Naive thymus-derived CD8-positive, alpha-beta T cell (primary cell): ENCODE results near the gene PCDHB3. TPM values are rescaled to one million over a fixed set of nuclear protein-coding genes. Genes with fewer than 3 reads are reported as not detected.
"Not testable (repeated sequence)": the region's sequence is repeated elsewhere in the genome, so short reads cannot be mapped to it uniquely, and the experiment has no call there.

ENCODE experiments used
- ATAC-seq, 2 donors: fragments of 150-1000 bp; cut with Tn5 transposase in 1 of 2; sonication (Bioruptor Pico), chemical (Tn5 transposase) in 1 of 2; 1 replicate in 1 of 2; 2 replicates in 1 of 2; pipeline ENCODE4 v1.10.0; 2021; ENCODE audit warnings: mild to moderate bottlenecking in 2 of 2, moderate library complexity in 2 of 2
- POLR2A ChIA-PET: fragments of 350-600 bp; sonication (Branson Sonifier 250); formaldehyde crosslinking; loops from one replicate; lab custom pipeline; 2021; ENCODE audit warnings: antibody characterized with exemption; lab: Charles Lee
- DNase-seq, 10 donors: peaks; one replicate each; pipeline versions ENCODE4 v3.0.0 to v3.0.0-alpha.2; 2020 to 2022
- H3K27ac Mint-ChIP-seq, 10 donors: one replicate each; pipeline ENCODE4 v1.8.0; 2020 to 2022; ENCODE audit warnings: mild to moderate bottlenecking in 10 of 10, mixed read lengths in 10 of 10, moderate library complexity in 4 of 10, inconsistent platforms in 1 of 10
- H3K27me3 Mint-ChIP-seq, 5 donors: one replicate each; pipeline ENCODE4 v1.8.0; 2021 to 2022; ENCODE audit warnings: mixed read lengths in 5 of 5
- H3K36me3 Mint-ChIP-seq, 3 donors: one replicate each; pipeline ENCODE4 v1.8.0; 2020 to 2022; ENCODE audit warnings: mixed read lengths in 3 of 3, mild to moderate bottlenecking in 2 of 3, inconsistent platforms in 1 of 3
- H3K4me1 Mint-ChIP-seq, 4 donors: one replicate each; pipeline ENCODE4 v1.8.0; 2021 to 2022; ENCODE audit warnings: mixed read lengths in 4 of 4
- H3K4me3 Mint-ChIP-seq, 10 donors: one replicate each; pipeline ENCODE4 v1.8.0; 2020 to 2022; ENCODE audit warnings: mild to moderate bottlenecking in 10 of 10, mixed read lengths in 10 of 10, moderate library complexity in 6 of 10, inconsistent platforms in 1 of 10
- H3K9me3 Mint-ChIP-seq, 9 donors: one replicate each; pipeline ENCODE4 v1.8.0; 2020 to 2022; ENCODE audit warnings: mixed read lengths in 9 of 9, mild to moderate bottlenecking in 3 of 9, inconsistent platforms in 1 of 9, moderate library complexity in 1 of 9
- polyA plus RNA-seq, 3 donors: library from polyadenylated mRNA; unstranded; fragments of 300-500 nt; fragmentation: Illumina TruSeq; gene quantifications; one replicate each; pipeline ENCODE4 v1.2.3, GENCODE V29; 2021
- total RNA-seq, 8 experiments: library from RNA in 2 of 8; stranded (reverse) in 2 of 8; gene quantifications; one replicate each; pipeline ENCODE4 v1.2.3 and lab custom pipeline; 2021 to 2026

Gene PCDHB3
- total RNA-seq: not detected
- not detected for polyA plus RNA-seq
- 0 to 0.17 (median 0) reads per million in 6 experiments for total RNA-seq (lab: John Stamatoyannopoulos, UW)

DNA sequence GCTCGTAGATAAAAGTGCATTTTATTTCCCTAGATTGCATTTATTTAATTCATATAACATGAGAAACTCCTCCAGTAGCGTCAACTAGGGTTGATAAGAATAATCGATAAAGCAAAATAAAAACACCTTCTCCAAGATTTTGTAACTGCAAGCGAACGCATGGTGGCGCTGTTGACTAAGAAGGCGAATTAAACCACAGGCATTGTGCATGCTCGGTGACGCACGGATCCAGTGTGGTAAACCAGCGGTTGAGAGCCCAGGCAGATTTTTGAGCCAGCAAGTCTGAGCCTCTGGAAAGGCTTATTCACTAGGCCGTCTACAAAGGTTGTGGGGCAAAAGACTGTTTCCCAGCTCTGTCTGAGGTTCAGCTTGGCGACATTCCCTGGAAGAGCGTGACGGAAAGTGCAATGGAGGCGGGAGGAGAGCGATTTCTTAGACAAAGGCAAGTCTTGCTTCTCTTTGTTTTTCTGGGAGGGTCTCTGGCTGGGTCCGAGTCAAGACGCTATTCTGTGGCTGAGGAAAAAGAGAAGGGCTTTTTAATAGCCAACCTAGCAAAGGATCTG is at the start of gene PCDHB3:
TSS of gene PCDHB3 (plus strand) at position 231 of the 563 bp plus-strand sequence. CDS start at position 408, 177 bp downstream.
- Mint-ChIP-seq H3K27ac (no peak within 1 kb of the TSS), H3K9me3 (peaks cover 0 to 58% (median 28%) of the 10 kb centered on the region in 9 donors), H3K36me3 (peaks cover 6 to 36% (median 17%) of the 10 kb centered on the region in 3 donors), H3K27me3 (peaks cover 19 to 45% (median 43%) of the 10 kb centered on the region in 5 donors), H3K4me1 (no peaks in the 10 kb centered on the region), H3K4me3 (peak within 1 kb of the TSS in 2 of 10 donors; percentile 1 to 14)
- POLR2A ChIA-PET: no interaction called here
- peak in 1 of 10 donors; percentile 2 for DNase-seq
- ATAC-seq: no peak

DNA sequence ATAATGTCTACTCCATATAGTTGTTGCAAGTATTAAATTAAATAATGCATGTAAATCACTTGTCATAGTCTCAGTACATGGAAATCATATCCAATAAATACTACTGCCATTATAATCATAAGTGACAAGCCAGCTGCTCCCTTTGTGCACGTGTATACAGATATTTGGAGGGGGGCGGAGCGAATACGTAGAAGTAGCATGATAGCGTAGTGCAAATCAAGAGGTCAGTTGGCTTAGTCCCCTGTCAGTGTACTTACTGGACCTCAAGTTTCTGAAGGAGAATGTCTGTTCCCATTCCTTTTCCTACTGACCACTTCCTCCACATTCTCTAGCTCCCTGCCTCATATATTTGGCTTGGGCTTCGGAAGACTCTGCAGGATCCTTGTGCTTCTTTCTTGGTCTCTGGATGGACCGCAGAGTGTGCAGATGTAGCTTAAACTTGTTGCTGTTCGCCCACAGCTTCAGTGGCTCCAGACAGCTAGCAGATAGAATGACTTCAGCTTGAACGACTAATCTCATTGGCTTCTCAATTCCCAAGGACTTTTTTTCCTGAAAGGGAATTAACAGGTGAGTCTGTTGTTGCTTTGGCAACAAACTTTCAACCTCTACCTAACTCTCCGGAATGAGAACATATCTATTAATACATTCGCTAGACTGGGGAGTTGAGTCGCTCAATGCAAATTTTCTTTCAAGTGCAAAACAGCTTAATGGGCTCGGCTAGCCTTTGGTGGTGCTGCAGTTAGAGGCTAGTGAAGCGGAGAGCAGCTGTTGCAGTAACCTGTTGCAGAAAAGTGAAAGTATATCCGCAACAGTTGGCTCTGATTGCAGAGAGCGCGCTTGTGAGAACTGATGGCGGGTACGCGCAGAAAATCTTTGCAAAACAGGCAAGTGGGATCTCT is 49.4 kb upstream of the PCDHB3 start, which contains the start of gene PCDHB1:
TSS of gene PCDHB1 (plus strand) at position 753 of the 899 bp plus-strand sequence. CDS start at position 850, 97 bp downstream.
- Mint-ChIP-seq H3K27ac (peak within 1 kb of the TSS in 1 of 10 donors; percentile 19), H3K4me1 (peaks cover 3 to 15% (median 5%) of the 10 kb centered on the region in 4 donors), H3K36me3 (peaks cover 4 to 38% (median 5%) of the 10 kb centered on the region in 3 donors), H3K27me3 (peaks cover 32 to 80% (median 41%) of the 10 kb centered on the region in 5 donors), H3K9me3 (peaks cover 0 to 38% (median 27%) of the 10 kb centered on the region in 9 donors), H3K4me3 (peak within 1 kb of the TSS; percentile 62 to 89 (median 78))
- no peak for DNase-seq
- ATAC-seq: no peak
- POLR2A ChIA-PET: no interaction called here

DNA sequence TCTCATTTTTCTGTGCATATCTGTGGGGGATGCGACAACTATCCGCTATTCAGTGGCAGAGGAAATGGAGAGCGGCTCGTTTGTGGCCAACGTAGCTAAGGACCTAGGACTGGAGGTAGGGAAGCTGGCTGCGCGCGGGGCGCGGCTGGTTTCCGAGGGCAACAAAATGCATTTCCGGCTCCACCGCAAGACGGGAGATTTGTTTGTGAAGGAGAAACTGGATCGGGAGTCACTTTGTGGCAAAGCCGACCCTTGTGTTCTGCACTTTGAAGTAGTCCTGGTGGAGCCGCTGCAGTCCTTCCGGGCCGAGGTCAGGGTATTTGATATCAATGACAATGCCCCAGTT is 48.8 kb upstream of the PCDHB3 start:
- Mint-ChIP-seq H3K27me3 (peaks cover 29 to 74% (median 41%) of the 10 kb centered on the region in 5 donors), H3K4me3 (peak overlapping the region; percentile 62 to 89 (median 78)), H3K4me1 (peaks cover 3 to 15% (median 5%) of the 10 kb centered on the region in 4 donors), H3K9me3 (peaks cover 0 to 38% (median 22%) of the 10 kb centered on the region in 9 donors), H3K27ac (peak overlapping the region in 1 of 10 donors; percentile 19), H3K36me3 (peaks cover 2 to 38% (median 4%) of the 10 kb centered on the region in 3 donors)
- DNase-seq (no peak), ATAC-seq (no peak)
- POLR2A ChIA-PET: no interaction called here

DNA sequence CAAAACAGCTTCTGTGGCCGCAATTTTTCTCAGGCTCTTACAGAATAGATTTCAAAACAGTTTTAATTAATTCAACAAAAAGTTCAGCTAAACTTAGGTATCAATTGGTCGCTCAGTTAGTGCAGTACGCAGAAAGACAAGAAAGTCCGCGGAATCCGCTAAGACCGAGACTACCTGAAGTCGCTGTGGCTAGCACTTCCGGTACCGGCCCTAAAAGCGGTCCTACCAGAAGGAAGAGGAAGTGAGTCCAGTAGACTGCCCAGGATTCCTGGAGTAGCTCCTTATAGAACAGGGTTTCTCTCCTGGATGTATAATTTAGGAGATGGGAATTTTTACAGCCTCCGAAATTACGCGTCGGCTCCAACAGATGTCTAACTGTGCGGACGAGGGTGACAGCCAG is 22.4 kb upstream of the PCDHB3 start:
- Mint-ChIP-seq H3K36me3 (peaks cover 0 to 5% (median 4%) of the 10 kb centered on the region in 3 donors), H3K9me3 (peaks cover 0 to 31% (median 17%) of the 10 kb centered on the region in 9 donors), H3K4me3 (peak overlapping the region in 2 of 10 donors; percentile 15 to 38), H3K4me1 (no peaks in the 10 kb centered on the region), H3K27ac (no peak overlapping the region), H3K27me3 (peaks cover 21 to 55% (median 29%) of the 10 kb centered on the region in 5 donors)
- POLR2A ChIA-PET: no interaction called here
- ATAC-seq (no peak), DNase-seq (no peak)

DNA sequence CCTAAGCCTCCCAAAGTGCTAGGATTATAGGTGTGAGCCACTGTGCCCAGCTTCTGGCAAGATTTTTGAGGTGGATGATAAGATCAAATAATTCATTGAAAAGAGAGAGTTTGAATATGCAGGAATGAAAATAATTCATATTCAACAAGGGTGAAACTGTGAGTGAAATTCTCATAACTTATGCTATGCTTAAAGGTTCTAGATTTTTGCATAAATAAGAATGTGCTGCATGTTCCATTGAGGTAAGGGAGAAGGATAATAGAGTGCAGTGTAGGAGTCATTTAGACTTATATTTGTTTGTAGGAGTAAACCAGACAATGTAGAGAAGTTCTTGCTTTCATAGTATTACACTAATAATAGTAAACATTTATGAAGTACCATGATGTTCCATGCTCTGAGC is 18.0 kb upstream of the PCDHB3 start:
- Mint-ChIP-seq H3K9me3 (peaks cover 0 to 42% (median 25%) of the 10 kb centered on the region in 9 donors), H3K27ac (no peak overlapping the region), H3K27me3 (peaks cover 28 to 48% (median 34%) of the 10 kb centered on the region in 5 donors), H3K4me3 (no peak overlapping the region), H3K4me1 (peaks cover 5 to 8% (median 6%) of the 10 kb centered on the region in 4 donors), H3K36me3 (peaks cover 2 to 16% (median 14%) of the 10 kb centered on the region in 3 donors)
- ATAC-seq: no peak
- DNase-seq: no peak
- POLR2A ChIA-PET: no interaction called here

DNA sequence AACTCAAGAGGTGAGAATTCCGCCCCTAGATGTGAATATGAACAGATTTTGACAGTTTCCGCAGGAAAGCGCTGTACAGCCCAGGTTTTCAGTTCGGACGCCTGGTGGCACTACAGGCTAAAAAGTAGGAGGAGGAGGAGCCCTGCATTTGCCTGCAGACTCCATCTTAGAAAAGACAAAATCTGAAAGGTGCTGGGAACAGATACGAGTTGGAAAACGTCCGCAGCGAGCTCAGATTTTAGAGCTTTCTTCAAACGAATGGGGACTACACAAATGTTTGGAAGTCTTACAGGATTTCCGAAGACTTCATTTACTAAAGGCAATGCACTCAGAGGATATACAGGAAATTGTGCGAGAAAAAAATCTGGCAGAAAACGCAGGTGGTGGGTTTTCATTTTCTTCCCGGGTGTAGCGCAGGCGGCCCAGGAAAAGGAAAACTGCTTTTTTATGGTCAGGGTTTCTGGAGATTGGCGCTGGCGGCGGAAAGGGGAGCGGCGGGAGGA is 15.7 kb upstream of the PCDHB3 start:
- peak in 9 of 10 donors; percentile 3 to 65 (median 35) for DNase-seq
- Mint-ChIP-seq H3K9me3 (peaks cover 0 to 53% (median 23%) of the 10 kb centered on the region in 9 donors), H3K4me1 (peaks cover 5 to 8% (median 6%) of the 10 kb centered on the region in 4 donors), H3K4me3 (peak overlapping the region; percentile 76 to 94 (median 90)), H3K27me3 (peaks cover 29 to 52% (median 32%) of the 10 kb centered on the region in 5 donors), H3K36me3 (peaks cover 2 to 19% (median 18%) of the 10 kb centered on the region in 3 donors), H3K27ac (peak overlapping the region in 8 of 10 donors; percentile 31 to 87 (median 77))
- POLR2A ChIA-PET: no interaction called here
- ATAC-seq: peak; percentile 85 to 91

DNA sequence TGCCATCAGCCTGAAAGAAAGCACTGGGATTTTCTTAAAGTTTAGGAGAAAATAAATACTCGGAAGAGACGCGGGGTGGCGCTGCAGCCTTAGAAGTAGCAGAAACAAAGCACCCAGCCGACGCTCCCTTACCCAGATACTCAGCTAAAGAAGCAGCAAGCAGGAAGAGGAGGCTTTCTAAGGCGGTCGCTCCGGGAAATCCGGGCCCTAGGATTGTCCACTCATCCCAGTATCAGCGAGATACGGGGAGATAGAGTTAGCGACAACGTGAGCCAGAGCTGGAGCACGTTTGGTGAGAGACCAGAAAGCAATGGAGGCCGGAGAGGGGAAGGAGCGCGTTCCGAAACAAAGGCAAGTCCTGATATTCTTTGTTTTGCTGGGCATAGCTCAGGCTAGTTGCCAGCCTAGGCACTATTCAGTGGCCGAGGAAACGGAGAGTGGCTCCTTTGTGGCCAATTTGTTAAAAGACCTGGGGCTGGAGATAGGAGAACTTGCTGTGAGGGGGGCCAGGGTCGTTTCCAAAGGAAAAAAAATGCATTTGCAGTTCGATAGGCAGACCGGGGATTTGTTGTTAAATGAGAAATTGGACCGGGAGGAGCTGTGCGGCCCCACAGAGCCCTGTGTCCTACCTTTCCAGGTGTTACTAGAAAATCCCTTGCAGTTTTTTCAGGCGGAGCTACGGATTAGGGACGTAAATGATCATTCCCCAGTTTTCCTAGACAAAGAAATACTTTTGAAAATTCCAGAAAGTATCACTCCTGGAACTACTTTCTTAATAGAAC is 5.6 kb upstream of the PCDHB3 start, which contains the start of gene PCDHB2:
TSS of gene PCDHB2 (plus strand) at position 135 of the 782 bp plus-strand sequence. CDS start at position 311, 176 bp downstream.
- Mint-ChIP-seq H3K9me3 (peaks cover 3 to 72% (median 36%) of the 10 kb centered on the region in 9 donors), H3K36me3 (peaks cover 6 to 46% (median 11%) of the 10 kb centered on the region in 3 donors), H3K4me3 (peak within 1 kb of the TSS in 3 of 10 donors; percentile 23 to 50 (median 41)), H3K4me1 (no peaks in the 10 kb centered on the region), H3K27me3 (peaks cover 23 to 67% (median 37%) of the 10 kb centered on the region in 5 donors), H3K27ac (no peak within 1 kb of the TSS)
- peak in 1 of 10 donors; percentile 62 for DNase-seq
- ATAC-seq: no peak
- POLR2A ChIA-PET: no interaction called here

DNA sequence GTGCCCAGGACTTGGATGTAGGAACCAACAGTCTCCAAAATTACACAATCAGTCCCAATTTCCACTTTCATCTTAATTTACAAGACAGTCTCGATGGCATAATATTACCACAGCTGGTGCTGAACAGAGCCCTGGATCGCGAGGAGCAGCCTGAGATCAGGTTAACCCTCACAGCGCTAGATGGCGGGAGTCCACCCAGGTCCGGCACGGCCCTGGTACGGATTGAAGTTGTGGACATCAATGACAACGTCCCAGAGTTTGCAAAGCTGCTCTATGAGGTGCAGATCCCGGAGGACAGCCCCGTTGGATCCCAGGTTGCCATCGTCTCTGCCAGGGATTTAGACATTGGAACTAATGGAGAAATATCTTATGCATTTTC is 5.0 kb upstream of the PCDHB3 start:
- Mint-ChIP-seq H3K9me3 (peaks cover 3 to 72% (median 42%) of the 10 kb centered on the region in 9 donors), H3K4me3 (no peak overlapping the region), H3K4me1 (no peaks in the 10 kb centered on the region), H3K36me3 (peaks cover 8 to 52% (median 14%) of the 10 kb centered on the region in 3 donors), H3K27me3 (peaks cover 23 to 67% (median 43%) of the 10 kb centered on the region in 5 donors), H3K27ac (no peak overlapping the region)
- POLR2A ChIA-PET: no interaction called here
- DNase-seq: no peak
- ATAC-seq: no peak

DNA sequence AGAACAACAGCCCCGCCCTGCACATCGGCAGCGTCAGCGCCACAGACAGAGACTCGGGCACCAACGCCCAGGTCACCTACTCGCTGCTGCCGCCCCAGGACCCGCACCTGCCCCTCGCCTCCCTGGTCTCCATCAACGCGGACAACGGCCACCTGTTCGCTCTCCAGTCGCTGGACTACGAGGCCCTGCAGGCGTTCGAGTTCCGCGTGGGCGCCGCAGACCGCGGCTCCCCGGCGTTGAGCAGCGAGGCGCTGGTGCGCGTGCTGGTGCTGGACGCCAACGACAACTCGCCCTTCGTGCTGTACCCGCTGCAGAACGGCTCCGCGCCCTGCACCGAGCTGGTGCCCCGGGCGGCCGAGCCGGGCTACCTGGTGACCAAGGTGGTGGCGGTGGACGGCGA is 4.1 kb upstream of the PCDHB3 start:
- Mint-ChIP-seq H3K9me3 (peaks cover 3 to 74% (median 46%) of the 10 kb centered on the region in 9 donors), H3K27me3 (peaks cover 29 to 70% (median 48%) of the 10 kb centered on the region in 5 donors), H3K36me3 (peaks cover 14 to 56% (median 17%) of the 10 kb centered on the region in 3 donors)
- DNase-seq, H3K4me1 Mint-ChIP-seq, POLR2A ChIA-PET, H3K4me3 Mint-ChIP-seq, ATAC-seq, H3K27ac Mint-ChIP-seq: not testable (repeated sequence)

DNA sequence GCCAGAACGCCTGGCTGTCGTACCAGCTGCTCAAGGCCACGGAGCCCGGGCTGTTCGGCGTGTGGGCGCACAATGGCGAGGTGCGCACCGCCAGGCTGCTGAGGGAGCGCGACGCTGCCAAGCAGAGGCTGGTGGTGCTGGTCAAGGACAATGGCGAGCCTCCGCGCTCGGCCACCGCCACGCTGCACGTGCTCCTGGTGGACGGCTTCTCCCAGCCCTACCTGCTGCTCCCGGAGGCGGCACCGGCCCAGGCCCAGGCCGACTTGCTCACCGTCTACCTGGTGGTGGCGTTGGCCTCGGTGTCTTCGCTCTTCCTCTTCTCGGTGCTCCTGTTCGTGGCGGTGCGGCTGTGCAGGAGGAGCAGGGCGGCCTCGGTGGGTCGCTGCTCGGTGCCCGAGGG is 3.7 kb upstream of the PCDHB3 start:
- H3K27me3 Mint-ChIP-seq: peaks cover 29 to 75% (median 52%) of the 10 kb centered on the region in 5 donors

DNA sequence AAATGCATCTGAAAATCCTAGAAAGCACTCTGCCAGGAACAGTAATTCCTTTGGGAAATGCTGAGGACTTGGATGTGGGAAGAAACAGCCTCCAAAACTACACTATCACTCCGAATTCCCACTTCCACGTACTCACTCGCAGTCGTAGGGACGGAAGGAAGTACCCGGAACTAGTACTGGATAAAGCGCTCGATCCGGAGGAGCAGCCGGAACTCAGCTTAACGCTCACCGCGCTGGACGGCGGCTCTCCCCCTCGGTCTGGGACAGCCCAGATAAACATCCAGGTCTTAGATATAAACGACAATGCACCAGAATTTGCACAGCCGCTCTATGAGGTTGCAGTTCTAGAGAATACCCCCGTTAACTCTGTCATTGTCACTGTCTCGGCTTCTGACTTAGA is 786 bp downstream of the PCDHB3 start:
- peaks cover 0 to 50% (median 27%) of the 10 kb centered on the region in 9 donors for H3K9me3 Mint-ChIP-seq
- POLR2A ChIA-PET: no interaction called here
- ATAC-seq (no peak), DNase-seq (no peak)
- H3K27me3 Mint-ChIP-seq: peaks cover 20 to 45% (median 36%) of the 10 kb centered on the region in 5 donors
- no peaks in the 10 kb centered on the region for H3K4me1 Mint-ChIP-seq
- H3K4me3 Mint-ChIP-seq: no peak overlapping the region
- H3K36me3 Mint-ChIP-seq: peaks cover 6 to 34% (median 17%) of the 10 kb centered on the region in 3 donors
- no peak overlapping the region for H3K27ac Mint-ChIP-seq

More for the DNA sequence above, 3.7 kb upstream of the PCDHB3 start:
- peaks cover 14 to 60% (median 17%) of the 10 kb centered on the region in 3 donors for H3K36me3 Mint-ChIP-seq
- H3K27ac Mint-ChIP-seq, ATAC-seq, POLR2A ChIA-PET, H3K4me3 Mint-ChIP-seq, H3K4me1 Mint-ChIP-seq, DNase-seq: not testable (repeated sequence)
- peaks cover 3 to 78% (median 46%) of the 10 kb centered on the region in 9 donors for H3K9me3 Mint-ChIP-seq
